Retina (tissue), 1 donor: Measurements from ENCODE around the gene COL8A1.

Source experiments
- DNase-seq: peaks from one replicate; pipeline ENCODE4 v3.0.0-alpha.2; 2016

COL8A1 gene

GRCh38 chr3:99640214-99640851 lies 1.9 kb downstream of the COL8A1 start:
- no peak for DNase-seq

- DNase-seq: no peak
Observed at GRCh38 chr3:99641480-99641879, 3.1 kb downstream of the COL8A1 start.

- no peak for DNase-seq
Observed at GRCh38 chr3:99641982-99642381, 3.6 kb downstream of the COL8A1 start.

GRCh38 chr3:99644017-99644416 lies 5.6 kb downstream of the COL8A1 start:
- no peak for DNase-seq

GRCh38 chr3:99644746-99645145 lies 6.4 kb downstream of the COL8A1 start:
- no peak for DNase-seq

- peak; percentile 31 for DNase-seq
Observed at GRCh38 chr3:99645277-99646106, 7.1 kb downstream of the COL8A1 start.

- no peak for DNase-seq
Observed at GRCh38 chr3:99646107-99646435, 7.7 kb downstream of the COL8A1 start.

- DNase-seq: no peak
Observed at GRCh38 chr3:99647081-99647480, 8.7 kb downstream of the COL8A1 start.

GRCh38 chr3:99648101-99648500 lies 9.7 kb downstream of the COL8A1 start:
- no peak for DNase-seq

- DNase-seq: no peak
Observed at GRCh38 chr3:99648516-99648915, 10.1 kb downstream of the COL8A1 start.

- no peak for DNase-seq
Observed at GRCh38 chr3:99651531-99651930, 13.1 kb downstream of the COL8A1 start.

GRCh38 chr3:99656624-99657023 lies 18.2 kb downstream of the COL8A1 start:
- DNase-seq: no peak

GRCh38 chr3:99658274-99658673 lies 19.9 kb downstream of the COL8A1 start:
- no peak for DNase-seq

- DNase-seq: no peak
Observed at GRCh38 chr3:99659032-99659431, 20.6 kb downstream of the COL8A1 start.

GRCh38 chr3:99659951-99660350 lies 21.6 kb downstream of the COL8A1 start:
- no peak for DNase-seq

GRCh38 chr3:99662838-99663570 lies 24.6 kb downstream of the COL8A1 start:
- DNase-seq: no peak

- DNase-seq: no peak
Observed at GRCh38 chr3:99663977-99664376, 25.6 kb downstream of the COL8A1 start.

GRCh38 chr3:99665017-99665416 lies 26.6 kb downstream of the COL8A1 start:
- no peak for DNase-seq

- DNase-seq: no peak
Observed at GRCh38 chr3:99666201-99666600, 27.8 kb downstream of the COL8A1 start.

- DNase-seq: no peak
Observed at GRCh38 chr3:99668044-99668443, 29.6 kb downstream of the COL8A1 start.

- no peak for DNase-seq
Observed at GRCh38 chr3:99669879-99670555, 31.6 kb downstream of the COL8A1 start.

GRCh38 chr3:99670556-99670950 lies 32.2 kb downstream of the COL8A1 start:
- no peak for DNase-seq

- no peak for DNase-seq
Observed at GRCh38 chr3:99674086-99674789, 35.8 kb downstream of the COL8A1 start.
